Activated effector memory CD4-positive, alpha-beta T cell treated with anti-CD3 and anti-CD28 coated beads, Interleukin-2, amount 50 U/mL, for 16 hours (primary cell): Measurements from ENCODE around the gene COL7A1.

Experiments
- DNase-seq: peaks from one replicate; pipeline ENCODE4 v3.0.0-alpha.2; 2020

Gene COL7A1

GRCh38 chr3:48587686-48588085 lies 7.4 kb downstream of the COL7A1 start:
- no peak for DNase-seq

GRCh38 chr3:48585411-48585810 lies 9.7 kb downstream of the COL7A1 start:
- DNase-seq = no peak

GRCh38 chr3:48584836-48585235 lies 10.3 kb downstream of the COL7A1 start:
- DNase-seq = no peak

GRCh38 chr3:48581621-48582481 lies 13.3 kb downstream of the COL7A1 start:
- no peak for DNase-seq

GRCh38 chr3:48576647-48577046 lies 18.5 kb downstream of the COL7A1 start:
- no peak for DNase-seq

- no peak for DNase-seq
Measured at GRCh38 chr3:48575366-48575765, 19.8 kb downstream of the COL7A1 start.

- DNase-seq = no peak
Measured at GRCh38 chr3:48573973-48574585, 21.1 kb downstream of the COL7A1 start.

- no peak for DNase-seq
Measured at GRCh38 chr3:48572517-48572916, 22.6 kb downstream of the COL7A1 start.

- no peak for DNase-seq
Measured at GRCh38 chr3:48571938-48572337, 23.2 kb downstream of the COL7A1 start.

- no peak for DNase-seq
Measured at GRCh38 chr3:48569808-48570450, 25.2 kb downstream of the COL7A1 start.

- DNase-seq = no peak
Measured at GRCh38 chr3:48569400-48569799, 25.7 kb downstream of the COL7A1 start.

- DNase-seq = no peak
Measured at GRCh38 chr3:48568476-48568875, 26.7 kb downstream of the COL7A1 start.

- no peak for DNase-seq
Measured at GRCh38 chr3:48567500-48567899, 27.6 kb downstream of the COL7A1 start.

GRCh38 chr3:48567090-48567489 lies 28.0 kb downstream of the COL7A1 start:
- no peak for DNase-seq

GRCh38 chr3:48566401-48566760 lies 28.7 kb downstream of the COL7A1 start:
- no peak for DNase-seq

- no peak for DNase-seq
Measured at GRCh38 chr3:48565591-48566400, 29.3 kb downstream of the COL7A1 start.

GRCh38 chr3:48565186-48565585 lies 29.9 kb downstream of the COL7A1 start:
- no peak for DNase-seq

- DNase-seq = no peak
Measured at GRCh38 chr3:48564667-48565066, 30.5 kb downstream of the COL7A1 start.

- DNase-seq = no peak
Measured at GRCh38 chr3:48564022-48564421, 31.1 kb downstream of the COL7A1 start.

GRCh38 chr3:48563382-48563918 lies 31.7 kb downstream of the COL7A1 start, which contains the start of gene UCN2:
Gene UCN2 (minus strand): TSS chr3:48563781. CDS start chr3:48563124, 657 bp downstream.
- DNase-seq = no peak

- DNase-seq = no peak
Measured at GRCh38 chr3:48562367-48563095, 32.6 kb downstream of the COL7A1 start.
